ENCODE data around the gene THY1.

DNA sequence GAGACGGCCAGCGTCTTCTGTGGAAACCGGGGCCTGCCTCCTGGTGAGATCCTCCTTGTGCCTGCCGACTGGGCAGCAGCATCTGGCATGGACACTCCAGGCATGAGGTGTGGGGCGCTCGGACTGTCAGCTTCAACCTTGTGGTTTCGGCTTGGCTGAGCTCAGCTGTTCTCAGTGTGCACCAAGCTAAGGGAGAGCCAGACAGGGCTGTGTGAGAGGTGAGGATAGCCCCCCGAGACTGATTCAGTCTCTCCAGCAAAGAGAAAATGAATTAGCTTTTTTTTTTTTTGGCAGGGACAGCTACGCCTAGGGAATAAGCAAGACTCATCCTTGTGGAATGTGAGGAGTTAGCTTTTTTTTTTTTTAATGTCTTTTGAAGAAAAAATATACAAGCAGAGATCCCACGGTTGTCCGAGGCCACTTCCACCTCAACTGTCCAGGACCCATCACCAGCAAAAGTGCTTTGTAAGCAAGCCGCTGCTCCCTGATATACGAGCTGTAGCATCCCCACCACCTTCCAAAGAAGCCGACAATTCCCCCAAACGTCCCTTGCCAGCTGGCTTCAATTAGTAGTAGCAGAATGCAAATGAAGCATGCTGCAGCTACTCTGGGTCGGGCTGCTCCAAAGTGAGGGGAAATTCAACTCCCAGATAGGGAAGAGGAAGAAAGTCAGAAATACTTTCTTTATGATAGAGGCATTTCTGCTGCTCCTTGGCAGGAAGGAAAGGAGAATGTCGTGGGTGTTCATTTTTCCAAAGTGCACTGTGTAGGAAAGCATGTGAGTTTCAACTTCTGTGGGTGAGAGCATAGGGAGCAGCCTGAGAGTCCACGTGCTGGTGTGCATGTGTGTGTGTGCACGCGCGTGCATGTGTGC lies 9.7 kb upstream of the THY1 start:
- TF ChIP-seq TCF12 (IDR thresholded peaks at IDR 0.05; ENCODE audit: low read depth, low read length) (no peak), GABPA (IDR thresholded peaks at IDR 0.05; ENCODE audit: borderline replicate concordance, insufficient read depth, low read length) (no peak), POLR2A (IDR thresholded peaks at IDR 0.05; ENCODE audit: control extremely low read depth in 1 of 2, low read depth in 2 of 2, low read length in 2 of 2) (no peak), CEBPB (IDR thresholded peaks at IDR 0.05; ENCODE audit: low read depth, low read length) (no peak), JUND (IDR thresholded peaks at IDR 0.05; ENCODE audit: low read length) (no peak), USF2 (IDR thresholded peaks at IDR 0.05; ENCODE audit: low read length) (no peak), MAX (IDR thresholded peaks at IDR 0.05) (peak; percentile 60), MAFK (IDR thresholded peaks at IDR 0.05; ENCODE audit: low read depth, low read length) (no peak), CHD2 (IDR thresholded peaks at IDR 0.05; ENCODE audit: low read length) (no peak)
- TF ChIP-seq, protein P1, sequence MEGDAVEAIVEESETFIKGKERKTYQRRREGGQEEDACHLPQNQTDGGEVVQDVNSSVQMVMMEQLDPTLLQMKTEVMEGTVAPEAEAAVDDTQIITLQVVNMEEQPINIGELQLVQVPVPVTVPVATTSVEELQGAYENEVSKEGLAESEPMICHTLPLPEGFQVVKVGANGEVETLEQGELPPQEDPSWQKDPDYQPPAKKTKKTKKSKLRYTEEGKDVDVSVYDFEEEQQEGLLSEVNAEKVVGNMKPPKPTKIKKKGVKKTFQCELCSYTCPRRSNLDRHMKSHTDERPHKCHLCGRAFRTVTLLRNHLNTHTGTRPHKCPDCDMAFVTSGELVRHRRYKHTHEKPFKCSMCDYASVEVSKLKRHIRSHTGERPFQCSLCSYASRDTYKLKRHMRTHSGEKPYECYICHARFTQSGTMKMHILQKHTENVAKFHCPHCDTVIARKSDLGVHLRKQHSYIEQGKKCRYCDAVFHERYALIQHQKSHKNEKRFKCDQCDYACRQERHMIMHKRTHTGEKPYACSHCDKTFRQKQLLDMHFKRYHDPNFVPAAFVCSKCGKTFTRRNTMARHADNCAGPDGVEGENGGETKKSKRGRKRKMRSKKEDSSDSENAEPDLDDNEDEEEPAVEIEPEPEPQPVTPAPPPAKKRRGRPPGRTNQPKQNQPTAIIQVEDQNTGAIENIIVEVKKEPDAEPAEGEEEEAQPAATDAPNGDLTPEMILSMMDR (IDR thresholded peaks at IDR 0.05; ENCODE audit: control extremely low read depth in 1 of 3, insufficient read depth in 1 of 3, low read depth in 1 of 3, low read length in 3 of 3): no peak
